HepG2 (cell line): Measurements from ENCODE around the gene HTR1E. TPM values are rescaled to one million over a fixed set of nuclear protein-coding genes. Genes with fewer than 3 reads are reported as not detected.

Experiments used
- ATAC-seq: fragments of 200-7000 bp; cut with Tn5 transposase; 3 replicates; pipeline ENCODE4 v1.9.1; 2020; ENCODE audit warnings: mild to moderate bottlenecking, moderate library complexity
- BruUV-seq: library from RNA; stranded (reverse); fragments of 400-500 nt; replicated peaks from 2 replicates; lab custom pipeline; 2021; lab: Mats Ljungman, UMichigan
- CTCF ChIA-PET: fragments of 300-600 bp; formaldehyde crosslinking; extraction: SDS; loops from one replicate; lab custom pipeline; 2021; ENCODE audit warnings: low total read pairs, inconsistent platforms, low intra/inter-chr PET ratio; lab: Yijun Ruan, JAX
- POLR2A ChIA-PET: fragments of 350-600 bp; sonication (Branson Sonifier 250); formaldehyde crosslinking; loops from one replicate; lab custom pipeline; 2020; ENCODE audit warnings: antibody characterized with exemption, inconsistent platforms; lab: Yijun Ruan, JAX
- DNase-seq: peaks from one replicate; pipeline ENCODE4 v3.0.0-alpha.2; 2015; ENCODE audit warnings: low spot score
- FAIRE-seq: peaks from 3 replicates; lab custom pipeline; 2011; peaks lifted over from hg19 to GRCh38; lab: Jason Lieb, UNC
- H2AFZ ChIP-seq: one replicate; pipeline ENCODE4 v1.6.1; 2011; ENCODE audit warnings: low read length, inconsistent platforms
- H3K27ac ChIP-seq: fragments of 300-600 bp; 3 replicates; pipeline ENCODE4 v1.8.0; 2011; ENCODE audit warnings: mixed run types, mild to moderate bottlenecking, mixed read lengths, low read length, inconsistent platforms; ENCODE audit not compliant: insufficient read depth; ENCODE audit errors: extremely low read length
- H3K27me3 ChIP-seq, 2 experiments: fragments of 200-600 bp in 1 of 2; 2 replicates in 1 of 2; 3 replicates in 1 of 2; pipeline versions ENCODE4 v1.6.0 to v1.8.0; 2011; ENCODE audit warnings: low read length in 2 of 2, mild to moderate bottlenecking in 2 of 2, moderate library complexity in 2 of 2, inconsistent platforms in 1 of 2; ENCODE audit not compliant: insufficient read depth in 2 of 2, control insufficient read depth in 1 of 2
- H3K36me3 ChIP-seq, 2 experiments: fragments of 200-600 bp in 1 of 2; replicated peaks in 1 of 2; 2 replicates in 1 of 2; 3 replicates in 1 of 2; pipeline versions ENCODE4 v1.5.1 to v1.8.0; 2011; ENCODE audit warnings: low read length in 2 of 2, inconsistent platforms in 1 of 2; ENCODE audit not compliant: insufficient read depth in 2 of 2, control insufficient read depth in 1 of 2
- H3K4me1 ChIP-seq: 2 replicates; pipeline ENCODE4 v1.5.1; 2012; ENCODE audit warnings: low read length, inconsistent platforms; ENCODE audit not compliant: insufficient read depth
- H3K4me2 ChIP-seq: 2 replicates; pipeline ENCODE4 v1.6.0; 2011; ENCODE audit warnings: low read depth, low read length, inconsistent platforms
- H3K4me3 ChIP-seq, 3 experiments: fragments of 200-600 bp in 1 of 3; sonication (generic), shearing (Covaris generic) in 1 of 3; replicated peaks in 1 of 3; 2 replicates each; pipeline ENCODE4 v1.5.1; 2011 to 2016; ENCODE audit warnings: low read length in 3 of 3, inconsistent platforms in 2 of 3, low read depth in 2 of 3, mild to moderate bottlenecking in 2 of 3, control low read depth in 1 of 3, mixed read lengths in 1 of 3; ENCODE audit not compliant: insufficient read depth in 1 of 3
- H3K79me2 ChIP-seq: one replicate; pipeline ENCODE4 v1.6.1; 2011; ENCODE audit warnings: low read length, inconsistent platforms; ENCODE audit not compliant: insufficient read depth
- H3K9ac ChIP-seq: 2 replicates; pipeline ENCODE4 v1.6.0; 2011; ENCODE audit warnings: mild to moderate bottlenecking, low read depth, low read length, inconsistent platforms; ENCODE audit not compliant: insufficient read depth
- H3K9me3 ChIP-seq: 2 replicates; pipeline ENCODE4 v1.5.1; 2012; ENCODE audit warnings: mild to moderate bottlenecking, low read length
- H4K20me1 ChIP-seq: 2 replicates; pipeline ENCODE4 v1.6.0; 2011; ENCODE audit warnings: inconsistent platforms, mild to moderate bottlenecking, low read length, moderate library complexity; ENCODE audit not compliant: insufficient read depth
- CAMTA2 ChIP-seq: sonication (generic); formaldehyde crosslinking; IDR thresholded peaks from 2 replicates; pipeline ENCODE4 v1.4.0; 2020; ENCODE audit warnings: mild to moderate bottlenecking, missing genetic modification reagents, borderline replicate concordance
- CEBPG ChIP-seq: IDR thresholded peaks from 2 replicates; pipeline ENCODE4 v1.6.1; 2016
- CENPX ChIP-seq: sonication (generic); formaldehyde crosslinking; IDR thresholded peaks from 2 replicates; pipeline ENCODE4 v1.9.0; 2021; ENCODE audit warnings: mild to moderate bottlenecking, missing genetic modification reagents, moderate library complexity
- HHEX ChIP-seq: IDR thresholded peaks from 2 replicates; pipeline ENCODE4 v1.6.1; 2016; ENCODE audit warnings: control low read depth
- MTF1 ChIP-seq: sonication (generic); formaldehyde crosslinking; IDR thresholded peaks from 2 replicates; pipeline ENCODE4 v1.5.0; 2020; ENCODE audit warnings: missing genetic modification reagents
- NCOA5 ChIP-seq: sonication (generic); formaldehyde crosslinking; IDR thresholded peaks from 2 replicates; pipeline ENCODE4 v1.4.0; 2020; ENCODE audit warnings: missing genetic modification reagents
- NR2F1 ChIP-seq, 2 experiments: fragments of 450-650 bp in 1 of 2; formaldehyde crosslinking in 1 of 2; IDR thresholded peaks; 2 replicates each; pipeline versions ENCODE4 v1.5.0 to v1.6.1; 2016 to 2020; ENCODE audit warnings: mild to moderate bottlenecking in 1 of 2, missing compliant biosample characterization in 1 of 2, missing genetic modification reagents in 1 of 2, moderate library complexity in 1 of 2
- RELA ChIP-seq: sonication (generic); formaldehyde crosslinking; IDR thresholded peaks from 2 replicates; pipeline ENCODE4 v1.4.0; 2020; ENCODE audit warnings: missing genetic modification reagents
- SMAD3 ChIP-seq: sonication (generic); formaldehyde crosslinking; IDR thresholded peaks from 2 replicates; pipeline ENCODE4 v1.4.0; 2020; ENCODE audit warnings: missing genetic modification reagents
- TAF15 ChIP-seq: fragments of 200-400 bp; formaldehyde crosslinking; IDR thresholded peaks from one replicate; pipeline ENCODE4 v1.6.1; 2018; ENCODE audit warnings: mild to moderate bottlenecking, low read depth, low read length; ENCODE audit not compliant: poor library complexity, severe bottlenecking
- THYN1 ChIP-seq: sonication (generic); formaldehyde crosslinking; IDR thresholded peaks from 2 replicates; pipeline ENCODE4 v1.8.1; 2023; ENCODE audit warnings: low read depth, mild to moderate bottlenecking, moderate library complexity, missing genetic modification reagents, borderline replicate concordance
- ZBTB14 ChIP-seq: sonication (generic); formaldehyde crosslinking; IDR thresholded peaks from 2 replicates; pipeline ENCODE4 v1.4.0; 2020; ENCODE audit warnings: missing genetic modification reagents
- ZNF678 ChIP-seq: sonication (generic); formaldehyde crosslinking; IDR thresholded peaks from 2 replicates; pipeline ENCODE4 v1.4.0; 2020; ENCODE audit warnings: mild to moderate bottlenecking, missing genetic modification reagents
- ZNF720 ChIP-seq: sonication (generic); formaldehyde crosslinking; IDR thresholded peaks from 2 replicates; pipeline ENCODE4 v1.4.0; 2020; ENCODE audit warnings: missing genetic modification reagents
- ZNF83 ChIP-seq: sonication (generic); formaldehyde crosslinking; IDR thresholded peaks from 2 replicates; pipeline ENCODE4 v1.4.0; 2020; ENCODE audit warnings: missing genetic modification reagents, mild to moderate bottlenecking, borderline replicate concordance
- ZSCAN21 ChIP-seq: sonication (generic); formaldehyde crosslinking; IDR thresholded peaks from 2 replicates; pipeline ENCODE4 v1.8.0; 2022; ENCODE audit warnings: mild to moderate bottlenecking, missing genetic modification reagents, moderate library complexity, borderline replicate concordance
- WGBS: methylation state at CpG from one replicate; pipeline ENCODE4 v1.1.6; 2017; ENCODE audit warnings: low lambda C conversion rate; 5-methylcytosine and 5-hydroxymethylcytosine counted together
- in situ Hi-C: cut with HindIII; loops from 2 replicates; pipeline ENCODE4 v1.10.0; 2017; ENCODE audit warnings: low pct_unique_long_range_greater_than_20kb; ENCODE audit not compliant: extremely low pct_ligation_motif_present
- intact Hi-C: fragments of 100-400 bp; cut with micrococcal nuclease; formaldehyde crosslinking; loops from one replicate; pipeline ENCODE4 v1.10.0; 2022; ENCODE audit not compliant: unreplicated experiment
- polyA plus RNA-seq, 8 experiments: library from polyadenylated mRNA; depleted of rRNA in 3 of 8; stranded (reverse) in 7 of 8; unstranded in 1 of 8; fragments of >200 nt; fragmentation: Illumina TruSeq in 4 of 8; extraction: Trizol in 4 of 8; gene quantifications; 2 replicates each; pipeline versions ENCODE4 v1.2.1 to v1.2.3, GENCODE V29; 2011 to 2016; ENCODE audit warnings: low read depth in 4 of 8, missing spikeins in 1 of 8, mixed read lengths in 1 of 8; ENCODE audit not compliant: insufficient read depth in 1 of 8
- total RNA-seq, 5 experiments: library from RNA; depleted of rRNA; stranded (reverse); fragments of >200 nt; fragmentation: Illumina TruSeq; extraction: Trizol; gene quantifications; 2 replicates each; pipeline ENCODE4 v1.2.3, GENCODE V29; 2016; ENCODE audit warnings: low read depth in 1 of 5
- TF ChIP-seq, protein P1 (sequence below): IDR thresholded peaks from 2 replicates; pipeline ENCODE4 v1.4.0; 2020; ENCODE audit warnings: mild to moderate bottlenecking, missing genetic modification reagents
- TF ChIP-seq, protein P2 (sequence below): sonication (generic); formaldehyde crosslinking; IDR thresholded peaks from 2 replicates; pipeline ENCODE4 v1.5.1; 2020; ENCODE audit warnings: mild to moderate bottlenecking, missing genetic modification reagents, moderate library complexity
- TF ChIP-seq, protein P3 (sequence below): IDR thresholded peaks from 2 replicates; pipeline ENCODE4 v1.6.1; 2012; ENCODE audit warnings: low read depth, low read length, improper control_type of control experiment

Gene HTR1E
- total and polyA plus RNA-seq, 2 of the 13 experiments (the other 11 are each of a cell fraction or from before 2014, with no cell fraction given) = not detected

GRCh38 chr6:87049779-87050178 lies 112.5 kb downstream of the HTR1E start:
- no peaks in the 10 kb centered on the region for H3K9me3 ChIP-seq
- TF ChIP-seq HHEX (CRISPR knock-in tag) = no peak
- TF ChIP-seq ZNF720 (CRISPR knock-in tag) = no peak
- TF ChIP-seq ZNF678 = no peak
- TF ChIP-seq CEBPG (CRISPR knock-in tag) = no peak
- no peak for TF ChIP-seq ZBTB14 (CRISPR knock-in tag)
- TF ChIP-seq, protein P1, sequence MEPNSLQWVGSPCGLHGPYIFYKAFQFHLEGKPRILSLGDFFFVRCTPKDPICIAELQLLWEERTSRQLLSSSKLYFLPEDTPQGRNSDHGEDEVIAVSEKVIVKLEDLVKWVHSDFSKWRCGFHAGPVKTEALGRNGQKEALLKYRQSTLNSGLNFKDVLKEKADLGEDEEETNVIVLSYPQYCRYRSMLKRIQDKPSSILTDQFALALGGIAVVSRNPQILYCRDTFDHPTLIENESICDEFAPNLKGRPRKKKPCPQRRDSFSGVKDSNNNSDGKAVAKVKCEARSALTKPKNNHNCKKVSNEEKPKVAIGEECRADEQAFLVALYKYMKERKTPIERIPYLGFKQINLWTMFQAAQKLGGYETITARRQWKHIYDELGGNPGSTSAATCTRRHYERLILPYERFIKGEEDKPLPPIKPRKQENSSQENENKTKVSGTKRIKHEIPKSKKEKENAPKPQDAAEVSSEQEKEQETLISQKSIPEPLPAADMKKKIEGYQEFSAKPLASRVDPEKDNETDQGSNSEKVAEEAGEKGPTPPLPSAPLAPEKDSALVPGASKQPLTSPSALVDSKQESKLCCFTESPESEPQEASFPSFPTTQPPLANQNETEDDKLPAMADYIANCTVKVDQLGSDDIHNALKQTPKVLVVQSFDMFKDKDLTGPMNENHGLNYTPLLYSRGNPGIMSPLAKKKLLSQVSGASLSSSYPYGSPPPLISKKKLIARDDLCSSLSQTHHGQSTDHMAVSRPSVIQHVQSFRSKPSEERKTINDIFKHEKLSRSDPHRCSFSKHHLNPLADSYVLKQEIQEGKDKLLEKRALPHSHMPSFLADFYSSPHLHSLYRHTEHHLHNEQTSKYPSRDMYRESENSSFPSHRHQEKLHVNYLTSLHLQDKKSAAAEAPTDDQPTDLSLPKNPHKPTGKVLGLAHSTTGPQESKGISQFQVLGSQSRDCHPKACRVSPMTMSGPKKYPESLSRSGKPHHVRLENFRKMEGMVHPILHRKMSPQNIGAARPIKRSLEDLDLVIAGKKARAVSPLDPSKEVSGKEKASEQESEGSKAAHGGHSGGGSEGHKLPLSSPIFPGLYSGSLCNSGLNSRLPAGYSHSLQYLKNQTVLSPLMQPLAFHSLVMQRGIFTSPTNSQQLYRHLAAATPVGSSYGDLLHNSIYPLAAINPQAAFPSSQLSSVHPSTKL = no peak
- TF ChIP-seq RELA (CRISPR knock-in tag) = no peak
- TF ChIP-seq NCOA5 = no peak
- no peak for TF ChIP-seq THYN1 (CRISPR knock-in tag)
- TF ChIP-seq, protein P2, sequence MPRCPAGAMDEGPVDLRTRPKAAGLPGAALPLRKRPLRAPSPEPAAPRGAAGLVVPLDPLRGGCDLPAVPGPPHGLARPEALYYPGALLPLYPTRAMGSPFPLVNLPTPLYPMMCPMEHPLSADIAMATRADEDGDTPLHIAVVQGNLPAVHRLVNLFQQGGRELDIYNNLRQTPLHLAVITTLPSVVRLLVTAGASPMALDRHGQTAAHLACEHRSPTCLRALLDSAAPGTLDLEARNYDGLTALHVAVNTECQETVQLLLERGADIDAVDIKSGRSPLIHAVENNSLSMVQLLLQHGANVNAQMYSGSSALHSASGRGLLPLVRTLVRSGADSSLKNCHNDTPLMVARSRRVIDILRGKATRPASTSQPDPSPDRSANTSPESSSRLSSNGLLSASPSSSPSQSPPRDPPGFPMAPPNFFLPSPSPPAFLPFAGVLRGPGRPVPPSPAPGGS (CRISPR knock-in tag) = no peak
- no peak for TF ChIP-seq SMAD3 (CRISPR knock-in tag)
- TF ChIP-seq, protein P3, sequence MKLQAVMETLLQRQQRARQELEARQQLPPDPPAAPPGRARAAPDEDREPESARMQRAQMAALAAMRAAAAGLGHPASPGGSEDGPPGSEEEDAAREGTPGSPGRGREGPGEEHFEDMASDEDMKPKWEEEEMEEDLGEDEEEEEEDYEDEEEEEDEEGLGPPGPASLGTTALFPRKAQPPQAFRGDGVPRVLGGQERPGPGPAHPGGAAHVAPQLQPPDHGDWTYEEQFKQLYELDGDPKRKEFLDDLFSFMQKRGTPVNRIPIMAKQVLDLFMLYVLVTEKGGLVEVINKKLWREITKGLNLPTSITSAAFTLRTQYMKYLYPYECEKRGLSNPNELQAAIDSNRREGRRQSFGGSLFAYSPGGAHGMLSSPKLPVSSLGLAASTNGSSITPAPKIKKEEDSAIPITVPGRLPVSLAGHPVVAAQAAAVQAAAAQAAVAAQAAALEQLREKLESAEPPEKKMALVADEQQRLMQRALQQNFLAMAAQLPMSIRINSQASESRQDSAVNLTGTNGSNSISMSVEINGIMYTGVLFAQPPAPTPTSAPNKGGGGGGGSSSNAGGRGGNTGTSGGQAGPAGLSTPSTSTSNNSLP = no peak
- no peak for TF ChIP-seq CAMTA2 (CRISPR knock-in tag)
- TF ChIP-seq TAF15 = no peak
- no peak for TF ChIP-seq ZNF83 (CRISPR knock-in tag)
- no peak for TF ChIP-seq ZSCAN21
- TF ChIP-seq NR2F1 (CRISPR knock-in tag; IDR thresholded peaks at IDR 0.05) = no peak
- no peak for TF ChIP-seq CENPX
- TF ChIP-seq MTF1 (CRISPR knock-in tag) = no peak
- TF ChIP-seq, all 625 proteins: peak for 0
- Histone ChIP-seq H3K4me3 (no peak overlapping the region), H3K27me3 (no peaks in the 10 kb centered on the region), H3K4me1 (no peaks in the 10 kb centered on the region), H4K20me1 (no peaks in the 10 kb centered on the region), H3K79me2 (no peaks in the 10 kb centered on the region), H3K4me2 (no peak overlapping the region), H3K36me3 (no peaks in the 10 kb centered on the region), H3K9ac (no peak overlapping the region), H2AFZ (no peak overlapping the region), H3K27ac (no peak overlapping the region)
- CTCF ChIA-PET = no interaction called here
- in situ Hi-C loops = no loop called here
- POLR2A ChIA-PET = no interaction called here
- no TSS peak for BruUV-seq
- WGBS = 90% methylated on average over 1 of the region's 1 CpG
- DNase-seq (no peak), ATAC-seq (no peak), FAIRE-seq (no peak)
- intact Hi-C loops = no loop called here
